GM21723 (cell line): Measurements from ENCODE around the gene PGM1.

Source experiments
- ATAC-seq: cut with Tn5 transposase; IDR thresholded peaks from one replicate; pipeline ENCODE4 v1.9.1; 2021; ENCODE audit warnings: mild to moderate bottlenecking, moderate library complexity; ENCODE audit not compliant: unreplicated experiment

The PGM1 gene

GRCh38 chr1:63691701-63692425, 98.7 kb downstream of the PGM1 start:
- peak; percentile 79 for ATAC-seq

- ATAC-seq, result peak; percentile 80
These were observed 100.8 kb downstream of the PGM1 start for GRCh38 chr1:63693944-63694571.

- no peak for ATAC-seq
These were observed 105.0 kb downstream of the PGM1 start for GRCh38 chr1:63698001-63698838.

- no peak for ATAC-seq
These were observed 108.0 kb downstream of the PGM1 start for GRCh38 chr1:63701187-63701586.

GRCh38 chr1:63703701-63704107, 110.5 kb downstream of the PGM1 start:
- no peak for ATAC-seq

- no peak for ATAC-seq
These were observed 111.2 kb downstream of the PGM1 start for GRCh38 chr1:63704443-63704842.

- ATAC-seq, result no peak
These were observed 111.9 kb downstream of the PGM1 start for GRCh38 chr1:63705078-63705477.

GRCh38 chr1:63709267-63709828, 116.1 kb downstream of the PGM1 start:
- no peak for ATAC-seq
